AG09319 (cell line): ENCODE results near the gene UNC5CL.

ENCODE experiments used
- DNase-seq: peaks from one replicate; pipeline ENCODE4 v3.0.0-alpha.2; 2010; ENCODE audit warnings: low read depth; ENCODE audit errors: extremely low read depth
- CTCF ChIP-seq: IDR thresholded peaks from 2 replicates; pipeline ENCODE4 v1.5.1; 2011; ENCODE audit warnings: low read depth, mild to moderate bottlenecking, inconsistent platforms, low read length, moderate library complexity

UNC5CL gene

GRCh38 chr6:41046084-41046483 lies 7.1 kb upstream of the UNC5CL start:
- no peak for DNase-seq
- no peak for TF ChIP-seq CTCF

- no peak for DNase-seq
- TF ChIP-seq CTCF = no peak
Measured at GRCh38 chr6:41045664-41046063, 6.6 kb upstream of the UNC5CL start.

- no peak for DNase-seq
- TF ChIP-seq CTCF = no peak
Measured at GRCh38 chr6:41043151-41043550, 4.1 kb upstream of the UNC5CL start.

- no peak for TF ChIP-seq CTCF
- DNase-seq = no peak
Measured at GRCh38 chr6:41042226-41043055, 3.4 kb upstream of the UNC5CL start, which contains the start of gene TSPO2. Gene TSPO2, plus strand, starts transcription at chr6:41042467. Its CDS starts 519 bp downstream, at chr6:41042986.

- no peak for TF ChIP-seq CTCF
- DNase-seq = no peak
Measured at GRCh38 chr6:41040940-41041536, 2.0 kb upstream of the UNC5CL start.

- no peak for TF ChIP-seq CTCF
- no peak for DNase-seq
Measured at GRCh38 chr6:41040101-41040939, 1.3 kb upstream of the UNC5CL start.

GRCh38 chr6:41038205-41038604 lies 816 bp downstream of the UNC5CL start:
- TF ChIP-seq CTCF = no peak
- DNase-seq = no peak
